Measurements from ENCODE around the gene CDCA4. TPM values are rescaled to one million over a fixed set of nuclear protein-coding genes. Genes with fewer than 3 reads are reported as not detected.

CDCA4 gene
- polyA plus RNA-seq, 1 of the 3 experiments (the other 2 are of a cell fraction): 26.8 TPM

DNA sequence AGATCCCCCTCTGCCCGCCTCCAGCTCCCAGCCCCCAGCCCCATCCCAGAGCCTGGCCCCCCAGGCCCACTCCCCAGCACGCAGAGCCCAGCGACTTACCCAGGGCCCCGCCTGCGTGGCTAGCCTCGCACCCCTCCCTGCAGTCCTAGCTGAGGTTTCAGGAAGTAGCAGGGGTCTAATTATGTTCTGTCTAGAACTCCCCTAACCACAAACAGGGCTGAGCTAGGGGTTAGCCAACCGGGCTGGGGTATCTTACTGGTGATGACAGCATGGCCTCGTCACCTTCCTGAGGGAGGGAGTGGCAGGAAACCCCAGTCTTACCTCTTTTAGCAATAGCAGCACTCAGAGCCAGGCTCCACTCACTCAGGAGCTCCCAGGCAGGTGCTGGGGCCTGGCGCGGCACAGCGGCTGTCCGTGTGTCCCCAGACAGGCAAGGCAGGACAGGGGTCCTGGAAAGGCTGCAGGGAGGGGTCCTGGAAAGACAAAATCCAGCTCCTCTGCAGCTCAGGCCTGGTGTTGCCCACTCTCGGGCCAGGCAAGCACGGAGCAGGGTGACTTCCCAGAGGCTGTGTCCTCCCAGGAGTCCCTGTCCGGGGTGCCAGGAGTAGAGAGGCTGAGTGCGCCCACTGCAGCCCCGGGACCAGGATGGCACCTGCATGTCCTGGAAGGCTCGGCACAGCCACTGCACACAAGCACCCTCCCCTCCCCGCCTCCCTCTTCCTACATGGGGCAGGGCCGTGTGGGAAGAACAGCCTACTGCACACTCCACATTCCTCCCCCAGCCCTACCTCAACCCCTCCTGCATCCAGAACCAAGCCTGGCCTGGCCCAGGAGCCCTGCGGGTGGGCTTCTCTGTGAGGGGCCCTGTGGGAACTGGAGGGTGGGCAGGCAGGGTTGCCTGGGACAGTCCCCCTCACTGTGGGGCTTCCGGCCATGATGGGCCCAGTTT, 44.7 kb upstream of the CDCA4 start, which contains the start of gene GPR132 (continued):
- TF ChIP-seq, protein P1, sequence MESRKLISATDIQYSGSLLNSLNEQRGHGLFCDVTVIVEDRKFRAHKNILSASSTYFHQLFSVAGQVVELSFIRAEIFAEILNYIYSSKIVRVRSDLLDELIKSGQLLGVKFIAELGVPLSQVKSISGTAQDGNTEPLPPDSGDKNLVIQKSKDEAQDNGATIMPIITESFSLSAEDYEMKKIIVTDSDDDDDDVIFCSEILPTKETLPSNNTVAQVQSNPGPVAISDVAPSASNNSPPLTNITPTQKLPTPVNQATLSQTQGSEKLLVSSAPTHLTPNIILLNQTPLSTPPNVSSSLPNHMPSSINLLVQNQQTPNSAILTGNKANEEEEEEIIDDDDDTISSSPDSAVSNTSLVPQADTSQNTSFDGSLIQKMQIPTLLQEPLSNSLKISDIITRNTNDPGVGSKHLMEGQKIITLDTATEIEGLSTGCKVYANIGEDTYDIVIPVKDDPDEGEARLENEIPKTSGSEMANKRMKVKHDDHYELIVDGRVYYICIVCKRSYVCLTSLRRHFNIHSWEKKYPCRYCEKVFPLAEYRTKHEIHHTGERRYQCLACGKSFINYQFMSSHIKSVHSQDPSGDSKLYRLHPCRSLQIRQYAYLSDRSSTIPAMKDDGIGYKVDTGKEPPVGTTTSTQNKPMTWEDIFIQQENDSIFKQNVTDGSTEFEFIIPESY (IDR thresholded peaks at IDR 0.05; ENCODE audit: borderline replicate concordance, low read depth): no peak
- TF ChIP-seq, protein P2, sequence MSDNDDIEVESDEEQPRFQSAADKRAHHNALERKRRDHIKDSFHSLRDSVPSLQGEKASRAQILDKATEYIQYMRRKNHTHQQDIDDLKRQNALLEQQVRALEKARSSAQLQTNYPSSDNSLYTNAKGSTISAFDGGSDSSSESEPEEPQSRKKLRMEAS (IDR thresholded peaks at IDR 0.05; ENCODE audit: low read depth): no peak
- TF ChIP-seq POLR2AphosphoS5 (IDR thresholded peaks at IDR 0.05; ENCODE audit: low read depth, low read length) (no peak), GABPA (IDR thresholded peaks at IDR 0.05; ENCODE audit: low read depth) (no peak), CHD2 (IDR thresholded peaks at IDR 0.05; ENCODE audit: low read length, partially characterized antibody) (no peak), RAD21 (IDR thresholded peaks at IDR 0.05; ENCODE audit: low read length) (no peak)

DNA sequence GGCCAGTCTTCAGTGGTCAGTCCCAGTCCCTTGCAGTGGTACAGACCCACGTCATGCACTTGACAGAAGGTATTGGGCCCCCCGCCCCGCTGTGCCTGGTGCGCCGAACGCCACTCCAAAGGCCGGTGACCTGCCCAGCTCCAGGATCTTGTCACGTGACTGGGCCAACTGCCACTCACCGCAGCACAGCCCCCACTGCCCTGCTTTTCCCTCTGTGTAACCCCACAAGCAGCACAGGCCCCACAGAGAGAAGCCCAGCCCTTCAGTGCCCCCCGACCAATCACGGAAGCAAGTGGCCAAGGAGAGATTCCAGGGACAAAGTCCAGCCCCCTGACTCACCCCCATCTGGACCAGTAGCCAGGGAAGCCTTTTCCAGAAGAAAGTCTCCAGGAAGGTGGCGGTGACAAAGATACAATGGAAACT, 43.8 kb upstream of the CDCA4 start:
- Histone ChIP-seq H3K79me2 (ENCODE audit: insufficient read depth) (no peaks in the 10 kb centered on the region), H3F3A (replicated peaks; ENCODE audit: insufficient read depth) (no peaks in the 10 kb centered on the region), H2AFZ (ENCODE audit: low read depth) (no peak overlapping the region), H3K36me3 (replicated peaks in 1 of 2; ENCODE audit: control insufficient read depth in 1 of 2, insufficient read depth in 2 of 2, low read length in 1 of 2) (no peaks in the 10 kb centered on the region), H3K9ac (no peak overlapping the region), H3K27me3 (ENCODE audit: insufficient read depth) (no peaks in the 10 kb centered on the region), H3K4me2 (no peak overlapping the region), H3K9me2 (no peaks in the 10 kb centered on the region), H4K20me1 (ENCODE audit: insufficient read depth) (no peaks in the 10 kb centered on the region), H3K4me3 (ENCODE audit: low read depth in 2 of 2, low read length in 1 of 2) (no peak overlapping the region), H3K27ac (ENCODE audit: low read depth in 2 of 2, low read length in 1 of 2) (no peak overlapping the region), H3K9me3 (no peaks in the 10 kb centered on the region), H3K4me1 (ENCODE audit: control insufficient read depth in 1 of 2, insufficient read depth in 2 of 2, low read depth in 1 of 2, low read length in 1 of 2) (no peaks in the 10 kb centered on the region; a peak in 1 of 4 replicates)
- no peak for TF ChIP-seq FOXM1 (IDR thresholded peaks at IDR 0.05; ENCODE audit: low read depth)
- no peak for TF ChIP-seq ELF1 (IDR thresholded peaks at IDR 0.05)
- no peak for TF ChIP-seq RXRA (IDR thresholded peaks at IDR 0.05; ENCODE audit: borderline replicate concordance, low read depth)
- TF ChIP-seq MXI1 (IDR thresholded peaks at IDR 0.05; ENCODE audit: low read depth, low read length): no peak
- TF ChIP-seq, protein P3, sequence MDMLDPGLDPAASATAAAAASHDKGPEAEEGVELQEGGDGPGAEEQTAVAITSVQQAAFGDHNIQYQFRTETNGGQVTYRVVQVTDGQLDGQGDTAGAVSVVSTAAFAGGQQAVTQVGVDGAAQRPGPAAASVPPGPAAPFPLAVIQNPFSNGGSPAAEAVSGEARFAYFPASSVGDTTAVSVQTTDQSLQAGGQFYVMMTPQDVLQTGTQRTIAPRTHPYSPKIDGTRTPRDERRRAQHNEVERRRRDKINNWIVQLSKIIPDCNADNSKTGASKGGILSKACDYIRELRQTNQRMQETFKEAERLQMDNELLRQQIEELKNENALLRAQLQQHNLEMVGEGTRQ (IDR thresholded peaks at IDR 0.05; ENCODE audit: borderline replicate concordance, low read depth, low read length): no peak
- TF ChIP-seq, protein P2 (IDR thresholded peaks at IDR 0.05; ENCODE audit: low read depth): no peak
- TF ChIP-seq FOXJ3 (CRISPR knock-in tag; IDR thresholded peaks at IDR 0.05): no peak
- TF ChIP-seq POLR2AphosphoS5 (IDR thresholded peaks at IDR 0.05; ENCODE audit: low read depth, low read length): no peak
- TF ChIP-seq, protein P4, sequence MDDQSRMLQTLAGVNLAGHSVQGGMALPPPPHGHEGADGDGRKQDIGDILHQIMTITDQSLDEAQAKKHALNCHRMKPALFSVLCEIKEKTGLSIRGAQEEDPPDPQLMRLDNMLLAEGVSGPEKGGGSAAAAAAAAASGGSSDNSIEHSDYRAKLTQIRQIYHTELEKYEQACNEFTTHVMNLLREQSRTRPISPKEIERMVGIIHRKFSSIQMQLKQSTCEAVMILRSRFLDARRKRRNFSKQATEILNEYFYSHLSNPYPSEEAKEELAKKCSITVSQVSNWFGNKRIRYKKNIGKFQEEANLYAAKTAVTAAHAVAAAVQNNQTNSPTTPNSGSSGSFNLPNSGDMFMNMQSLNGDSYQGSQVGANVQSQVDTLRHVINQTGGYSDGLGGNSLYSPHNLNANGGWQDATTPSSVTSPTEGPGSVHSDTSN (IDR thresholded peaks at IDR 0.05): no peak
- TF ChIP-seq JUND (IDR thresholded peaks at IDR 0.05): no peak
- TF ChIP-seq NFIC (IDR thresholded peaks at IDR 0.05; ENCODE audit: borderline replicate concordance): no peak
- no peak for TF ChIP-seq TCF12 (IDR thresholded peaks at IDR 0.05)
- TF ChIP-seq, protein P1 (IDR thresholded peaks at IDR 0.05; ENCODE audit: borderline replicate concordance, low read depth): no peak
- no peak for TF ChIP-seq TAF1 (IDR thresholded peaks at IDR 0.05; ENCODE audit: borderline replicate concordance, low read depth, low read length)
- TF ChIP-seq RCOR1 (IDR thresholded peaks at IDR 0.05; ENCODE audit: low read length): no peak
- TF ChIP-seq CHD2 (IDR thresholded peaks at IDR 0.05; ENCODE audit: low read length, partially characterized antibody): no peak
- no peak for TF ChIP-seq YY1 (IDR thresholded peaks at IDR 0.05; ENCODE audit: low read depth)
- POLR2A ChIA-PET: no interaction called here
- WGBS (ENCODE audit: low lambda C conversion rate): 71% methylated on average over 4 of the region's 12 CpGs
- CTCF ChIA-PET: interaction anchor here (2.6 to 4.3 kb wide), 2 partner anchors 19 to 26 kb away, joined by 12 to 25 read pairs; no protein-coding TSS in a partner anchor
- peak; percentile 44 for DNase-seq
